Measurements from ENCODE around the gene GRAMD2B.

Gene GRAMD2B

DNA sequence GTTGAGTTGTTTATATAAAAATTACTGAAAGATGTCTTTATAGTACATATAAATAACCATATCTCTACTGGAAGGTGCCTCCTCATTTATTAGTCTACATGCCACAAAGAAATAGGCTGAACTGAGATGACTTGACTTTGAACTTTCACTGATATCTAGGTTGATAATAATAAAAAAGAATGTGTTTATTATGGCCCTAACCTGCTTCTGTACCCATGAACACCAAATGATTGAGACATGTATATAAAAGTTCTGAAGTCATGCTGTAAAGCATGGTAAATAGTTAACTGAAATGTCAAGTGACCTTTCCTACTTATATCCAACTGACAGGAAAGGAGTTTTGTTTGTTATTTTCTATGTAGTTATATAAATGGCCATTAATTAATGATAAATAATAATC lies 33.2 kb upstream of the GRAMD2B start:
- H3K27ac ChIP-seq (ENCODE audit: low read length), result no peak overlapping the region
- H3K4me1 ChIP-seq (ENCODE audit: low read length), result no peaks in the 10 kb centered on the region
- no peaks in the 10 kb centered on the region for H3F3A ChIP-seq (ENCODE audit: insufficient read depth, low read length)
- H3K36me3 ChIP-seq (replicated peaks; ENCODE audit: insufficient read depth, low read length), result no peaks in the 10 kb centered on the region
- no peaks in the 10 kb centered on the region for H3K27me3 ChIP-seq (replicated peaks; ENCODE audit: insufficient read depth, low read length)
- no peak for DNase-seq
- no peak for TF ChIP-seq EZH2phosphoT487 (IDR thresholded peaks at IDR 0.05; ENCODE audit: low read length)
- TF ChIP-seq, protein P1, sequence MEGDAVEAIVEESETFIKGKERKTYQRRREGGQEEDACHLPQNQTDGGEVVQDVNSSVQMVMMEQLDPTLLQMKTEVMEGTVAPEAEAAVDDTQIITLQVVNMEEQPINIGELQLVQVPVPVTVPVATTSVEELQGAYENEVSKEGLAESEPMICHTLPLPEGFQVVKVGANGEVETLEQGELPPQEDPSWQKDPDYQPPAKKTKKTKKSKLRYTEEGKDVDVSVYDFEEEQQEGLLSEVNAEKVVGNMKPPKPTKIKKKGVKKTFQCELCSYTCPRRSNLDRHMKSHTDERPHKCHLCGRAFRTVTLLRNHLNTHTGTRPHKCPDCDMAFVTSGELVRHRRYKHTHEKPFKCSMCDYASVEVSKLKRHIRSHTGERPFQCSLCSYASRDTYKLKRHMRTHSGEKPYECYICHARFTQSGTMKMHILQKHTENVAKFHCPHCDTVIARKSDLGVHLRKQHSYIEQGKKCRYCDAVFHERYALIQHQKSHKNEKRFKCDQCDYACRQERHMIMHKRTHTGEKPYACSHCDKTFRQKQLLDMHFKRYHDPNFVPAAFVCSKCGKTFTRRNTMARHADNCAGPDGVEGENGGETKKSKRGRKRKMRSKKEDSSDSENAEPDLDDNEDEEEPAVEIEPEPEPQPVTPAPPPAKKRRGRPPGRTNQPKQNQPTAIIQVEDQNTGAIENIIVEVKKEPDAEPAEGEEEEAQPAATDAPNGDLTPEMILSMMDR (IDR thresholded peaks at IDR 0.05; ENCODE audit: low read length), result no peak
- TF ChIP-seq EZH2 (optimal IDR thresholded peaks at IDR 0.05; ENCODE audit: low read depth, low read length), result no peak
- no peak overlapping the region for H3K9ac ChIP-seq (ENCODE audit: low read length)
- no peak overlapping the region for H3K4me3 ChIP-seq (ENCODE audit: low read length)
- no peak overlapping the region for H3K4me2 ChIP-seq (ENCODE audit: low read depth, low read length)
- H3K79me2 ChIP-seq (ENCODE audit: low read length), result no peaks in the 10 kb centered on the region
- no peaks in the 10 kb centered on the region for H3K9me3 ChIP-seq (replicated peaks; ENCODE audit: insufficient read depth, low read length)
- no peaks in the 10 kb centered on the region for H3K9me2 ChIP-seq (replicated peaks; ENCODE audit: insufficient read depth, low read length)
- H4K20me1 ChIP-seq (ENCODE audit: insufficient read depth, low read length), result no peaks in the 10 kb centered on the region
- H2AFZ ChIP-seq (ENCODE audit: low read length), result no peak overlapping the region

DNA sequence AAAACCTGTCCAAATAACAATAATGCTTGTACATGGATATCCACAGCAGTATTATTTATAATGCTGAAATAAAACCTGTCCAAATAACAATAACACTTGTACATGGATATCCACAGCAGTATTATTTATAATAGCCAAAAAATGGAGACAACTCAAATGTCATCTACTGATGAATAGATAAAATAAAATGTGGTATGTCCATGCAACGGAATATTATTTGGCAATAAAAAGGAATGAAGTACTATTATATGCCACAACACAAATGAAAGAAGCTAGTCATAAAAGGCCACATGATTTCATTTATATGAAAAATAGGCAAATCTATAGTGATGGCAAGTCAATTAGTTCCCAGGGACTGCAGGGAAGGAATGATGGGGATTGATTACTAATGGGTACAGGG lies 31.8 kb upstream of the GRAMD2B start:
- TF ChIP-seq EZH2phosphoT487 (IDR thresholded peaks at IDR 0.05; ENCODE audit: low read length) (no peak), EZH2 (optimal IDR thresholded peaks at IDR 0.05; ENCODE audit: low read depth, low read length) (no peak)
- TF ChIP-seq, protein P1 (IDR thresholded peaks at IDR 0.05; ENCODE audit: low read length), result no peak
- Histone ChIP-seq H3K9me2 (replicated peaks; ENCODE audit: insufficient read depth, low read length) (no peaks in the 10 kb centered on the region), H2AFZ (ENCODE audit: low read length) (no peak overlapping the region), H3F3A (ENCODE audit: insufficient read depth, low read length) (no peaks in the 10 kb centered on the region), H3K4me3 (ENCODE audit: low read length) (no peak overlapping the region), H3K4me1 (ENCODE audit: low read length) (no peaks in the 10 kb centered on the region), H3K27me3 (replicated peaks; ENCODE audit: insufficient read depth, low read length) (no peaks in the 10 kb centered on the region), H3K27ac (ENCODE audit: low read length) (no peak overlapping the region), H3K9ac (ENCODE audit: low read length) (no peak overlapping the region), H4K20me1 (ENCODE audit: insufficient read depth, low read length) (no peaks in the 10 kb centered on the region), H3K4me2 (ENCODE audit: low read depth, low read length) (no peak overlapping the region), H3K9me3 (replicated peaks; ENCODE audit: insufficient read depth, low read length) (no peaks in the 10 kb centered on the region), H3K79me2 (ENCODE audit: low read length) (no peaks in the 10 kb centered on the region), H3K36me3 (replicated peaks; ENCODE audit: insufficient read depth, low read length) (no peaks in the 10 kb centered on the region)
- no peak for DNase-seq

DNA sequence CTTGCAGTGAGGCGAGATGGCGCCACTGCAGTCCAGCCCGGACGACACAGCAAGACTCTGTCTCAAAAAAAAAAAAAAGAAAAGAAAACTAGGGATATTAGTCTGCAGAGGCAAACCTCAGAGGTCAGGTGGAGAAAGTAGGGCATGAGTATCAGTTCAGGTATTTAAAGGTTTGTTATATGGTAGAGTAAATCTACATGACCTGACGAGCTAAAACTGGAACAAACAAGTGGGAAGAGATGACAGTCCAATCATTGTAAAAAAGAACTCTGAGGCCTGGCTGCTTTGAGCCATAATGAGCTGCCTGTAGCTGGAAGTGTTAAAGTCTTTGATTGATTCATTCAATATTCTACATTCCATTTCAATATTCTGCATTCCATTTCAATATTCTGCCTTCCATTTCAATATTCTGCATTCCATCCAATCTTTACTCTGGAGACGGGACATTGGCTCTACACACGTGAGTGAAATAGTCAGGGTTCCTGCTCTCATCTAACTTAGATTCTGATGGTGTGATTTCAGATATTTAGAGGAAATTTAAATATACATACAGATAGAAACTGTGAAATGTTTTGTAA lies 28.9 kb upstream of the GRAMD2B start:
- Histone ChIP-seq H3F3A (ENCODE audit: insufficient read depth, low read length) (no peaks in the 10 kb centered on the region), H3K4me2 (ENCODE audit: low read depth, low read length) (no peak overlapping the region), H3K27me3 (replicated peaks; ENCODE audit: insufficient read depth, low read length) (no peaks in the 10 kb centered on the region), H3K79me2 (ENCODE audit: low read length) (no peaks in the 10 kb centered on the region), H3K4me1 (ENCODE audit: low read length) (no peaks in the 10 kb centered on the region), H2AFZ (ENCODE audit: low read length) (no peak overlapping the region), H4K20me1 (ENCODE audit: insufficient read depth, low read length) (no peaks in the 10 kb centered on the region), H3K27ac (ENCODE audit: low read length) (no peak overlapping the region), H3K36me3 (replicated peaks; ENCODE audit: insufficient read depth, low read length) (no peaks in the 10 kb centered on the region), H3K9me2 (replicated peaks; ENCODE audit: insufficient read depth, low read length) (no peaks in the 10 kb centered on the region), H3K9ac (ENCODE audit: low read length) (no peak overlapping the region), H3K4me3 (ENCODE audit: low read length) (no peak overlapping the region), H3K9me3 (replicated peaks; ENCODE audit: insufficient read depth, low read length) (no peaks in the 10 kb centered on the region)
- no peak for DNase-seq
- TF ChIP-seq EZH2phosphoT487 (IDR thresholded peaks at IDR 0.05; ENCODE audit: low read length) (no peak), EZH2 (optimal IDR thresholded peaks at IDR 0.05; ENCODE audit: low read depth, low read length) (no peak)
- TF ChIP-seq, protein P1 (IDR thresholded peaks at IDR 0.05; ENCODE audit: low read length), result no peak
